Parathyroid adenoma (tissue), 2 donors: Measurements from ENCODE around the gene PVALEF.
"Not testable (repeated sequence)": the region's sequence is repeated elsewhere in the genome, so short reads cannot be mapped to it uniquely, and the experiment has no call there.

Experiments
- H2AFZ ChIP-seq: fragments of 300-600 bp; sonication (generic); one replicate; pipeline ENCODE4 v1.7.0; 2017; ENCODE audit warnings: antibody characterized with exemption, mild to moderate bottlenecking
- H3K27ac ChIP-seq: fragments of 300-600 bp; sonication (generic); one replicate; pipeline ENCODE4 v1.7.0; 2017
- H3K27me3 ChIP-seq: fragments of 300-600 bp; sonication (generic); one replicate; pipeline ENCODE4 v1.7.0; 2017; ENCODE audit warnings: low read length; ENCODE audit not compliant: control insufficient read depth, insufficient read depth
- H3K36me3 ChIP-seq: fragments of 300-600 bp; sonication (generic); one replicate; pipeline ENCODE4 v1.7.0; 2017; ENCODE audit warnings: low read length; ENCODE audit not compliant: control insufficient read depth, insufficient read depth
- H3K4me1 ChIP-seq: fragments of 300-600 bp; sonication (generic); one replicate; pipeline ENCODE4 v1.7.0; 2017; ENCODE audit warnings: control low read depth
- H3K4me2 ChIP-seq: fragments of 300-600 bp; sonication (generic); one replicate; pipeline ENCODE4 v1.7.0; 2017; ENCODE audit warnings: low read length
- H3K4me3 ChIP-seq: fragments of 300-600 bp; sonication (generic); one replicate; pipeline ENCODE4 v1.7.0; 2017; ENCODE audit warnings: low read depth, low read length
- H3K79me2 ChIP-seq: fragments of 300-600 bp; sonication (generic); one replicate; pipeline ENCODE4 v1.7.0; 2017; ENCODE audit warnings: control low read depth
- H3K9ac ChIP-seq: fragments of 300-600 bp; sonication (generic); one replicate; pipeline ENCODE4 v1.7.0; 2017; ENCODE audit warnings: mild to moderate bottlenecking
- H3K9me3 ChIP-seq: fragments of 300-600 bp; sonication (generic); one replicate; pipeline ENCODE4 v1.7.0; 2017; ENCODE audit warnings: low read length; ENCODE audit not compliant: control insufficient read depth
- TF ChIP-seq, protein P1 (sequence below): fragments of 300-600 bp; sonication (generic); IDR thresholded peaks from one replicate; pipeline ENCODE4 v1.7.0; 2017; ENCODE audit warnings: antibody characterized with exemption, mild to moderate bottlenecking
- donor health status: primary hyperparathyroidism.

PVALEF gene

DNA sequence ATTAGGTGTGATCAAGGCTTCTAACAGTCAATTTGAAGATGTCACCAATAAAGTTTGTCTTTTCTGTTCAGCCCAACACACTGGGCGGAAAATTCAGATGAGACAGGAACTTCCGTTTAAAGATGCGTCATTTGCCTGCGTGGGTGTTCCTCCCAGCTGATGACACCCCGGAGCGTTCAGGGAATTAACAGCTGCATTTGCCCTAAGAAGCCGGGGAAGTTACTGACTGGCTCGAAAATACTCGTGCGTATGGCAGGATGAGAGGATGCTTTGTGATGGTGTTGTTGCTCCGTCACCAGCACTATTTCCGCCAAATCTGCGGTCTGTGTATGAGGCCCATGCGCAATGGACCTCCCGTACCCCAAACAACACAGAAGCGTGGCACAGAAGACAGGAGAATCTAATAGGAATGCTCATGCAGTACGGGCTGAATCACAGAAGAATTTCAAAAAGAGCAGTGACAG lies 11.9 kb upstream of the PVALEF start:
- no peaks in the 10 kb centered on the region for H3K4me1 ChIP-seq
- no peak overlapping the region for H3K9ac ChIP-seq
- no peaks in the 10 kb centered on the region for H3K9me3 ChIP-seq
- no peak overlapping the region for H3K4me3 ChIP-seq
- no peak overlapping the region for H2AFZ ChIP-seq
- no peaks in the 10 kb centered on the region for H3K79me2 ChIP-seq
- H3K4me2 ChIP-seq = no peak overlapping the region
- TF ChIP-seq, protein P1, sequence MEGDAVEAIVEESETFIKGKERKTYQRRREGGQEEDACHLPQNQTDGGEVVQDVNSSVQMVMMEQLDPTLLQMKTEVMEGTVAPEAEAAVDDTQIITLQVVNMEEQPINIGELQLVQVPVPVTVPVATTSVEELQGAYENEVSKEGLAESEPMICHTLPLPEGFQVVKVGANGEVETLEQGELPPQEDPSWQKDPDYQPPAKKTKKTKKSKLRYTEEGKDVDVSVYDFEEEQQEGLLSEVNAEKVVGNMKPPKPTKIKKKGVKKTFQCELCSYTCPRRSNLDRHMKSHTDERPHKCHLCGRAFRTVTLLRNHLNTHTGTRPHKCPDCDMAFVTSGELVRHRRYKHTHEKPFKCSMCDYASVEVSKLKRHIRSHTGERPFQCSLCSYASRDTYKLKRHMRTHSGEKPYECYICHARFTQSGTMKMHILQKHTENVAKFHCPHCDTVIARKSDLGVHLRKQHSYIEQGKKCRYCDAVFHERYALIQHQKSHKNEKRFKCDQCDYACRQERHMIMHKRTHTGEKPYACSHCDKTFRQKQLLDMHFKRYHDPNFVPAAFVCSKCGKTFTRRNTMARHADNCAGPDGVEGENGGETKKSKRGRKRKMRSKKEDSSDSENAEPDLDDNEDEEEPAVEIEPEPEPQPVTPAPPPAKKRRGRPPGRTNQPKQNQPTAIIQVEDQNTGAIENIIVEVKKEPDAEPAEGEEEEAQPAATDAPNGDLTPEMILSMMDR = no peak
- H3K27me3 ChIP-seq = no peaks in the 10 kb centered on the region
- H3K36me3 ChIP-seq = no peaks in the 10 kb centered on the region
- no peak overlapping the region for H3K27ac ChIP-seq

DNA sequence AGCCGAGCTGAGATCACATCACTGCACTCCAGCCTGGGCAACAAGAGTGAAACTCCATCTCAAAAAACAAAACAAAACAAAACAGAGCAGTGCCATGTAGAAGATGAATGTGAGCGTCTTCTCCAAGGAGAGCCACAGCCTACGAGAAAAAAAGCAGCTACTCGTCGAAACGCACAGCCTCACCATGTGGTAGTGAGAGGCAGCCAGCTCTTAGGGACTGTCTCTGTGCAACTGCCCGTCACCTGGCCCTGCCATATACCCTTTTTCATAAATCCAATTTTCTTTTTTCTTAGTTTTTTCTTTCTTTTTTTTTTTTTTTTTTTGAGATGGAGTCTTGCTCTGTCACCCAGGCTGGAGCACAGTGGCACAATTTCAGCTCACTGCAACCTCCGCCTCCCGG lies 11.3 kb upstream of the PVALEF start:
- H3K36me3 ChIP-seq, H3K4me3 ChIP-seq, H3K27ac ChIP-seq, H3K27me3 ChIP-seq, H3K79me2 ChIP-seq, H3K9ac ChIP-seq, H3K4me2 ChIP-seq, H3K9me3 ChIP-seq, H3K4me1 ChIP-seq, H2AFZ ChIP-seq: not testable (repeated sequence)

DNA sequence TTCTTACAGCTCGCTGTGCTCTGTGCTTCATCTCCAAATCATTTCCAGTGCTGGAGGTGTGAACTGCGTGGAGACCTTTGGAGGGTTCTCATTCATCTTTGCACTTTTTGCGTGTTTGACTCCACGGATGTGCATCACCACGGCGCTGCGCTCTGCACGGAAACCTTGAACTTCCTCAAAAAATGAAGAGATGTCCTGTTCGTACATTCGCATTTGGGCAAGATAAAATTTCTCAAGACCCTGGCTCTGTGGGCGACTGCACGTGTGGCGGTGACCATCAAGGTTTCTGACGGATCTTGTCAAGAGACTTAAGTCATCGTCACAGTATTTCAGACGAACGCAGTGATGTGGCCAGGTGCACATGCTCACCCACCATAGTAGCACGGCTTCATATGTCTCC lies 10.3 kb upstream of the PVALEF start:
- H3K4me2 ChIP-seq = no peak overlapping the region
- H3K27ac ChIP-seq = no peak overlapping the region
- H2AFZ ChIP-seq = no peak overlapping the region
- no peak overlapping the region for H3K4me3 ChIP-seq
- no peaks in the 10 kb centered on the region for H3K27me3 ChIP-seq
- H3K36me3 ChIP-seq = no peaks in the 10 kb centered on the region
- no peaks in the 10 kb centered on the region for H3K4me1 ChIP-seq
- H3K9me3 ChIP-seq = no peaks in the 10 kb centered on the region
- TF ChIP-seq, protein P1 = no peak
- no peaks in the 10 kb centered on the region for H3K79me2 ChIP-seq
- H3K9ac ChIP-seq = no peak overlapping the region

DNA sequence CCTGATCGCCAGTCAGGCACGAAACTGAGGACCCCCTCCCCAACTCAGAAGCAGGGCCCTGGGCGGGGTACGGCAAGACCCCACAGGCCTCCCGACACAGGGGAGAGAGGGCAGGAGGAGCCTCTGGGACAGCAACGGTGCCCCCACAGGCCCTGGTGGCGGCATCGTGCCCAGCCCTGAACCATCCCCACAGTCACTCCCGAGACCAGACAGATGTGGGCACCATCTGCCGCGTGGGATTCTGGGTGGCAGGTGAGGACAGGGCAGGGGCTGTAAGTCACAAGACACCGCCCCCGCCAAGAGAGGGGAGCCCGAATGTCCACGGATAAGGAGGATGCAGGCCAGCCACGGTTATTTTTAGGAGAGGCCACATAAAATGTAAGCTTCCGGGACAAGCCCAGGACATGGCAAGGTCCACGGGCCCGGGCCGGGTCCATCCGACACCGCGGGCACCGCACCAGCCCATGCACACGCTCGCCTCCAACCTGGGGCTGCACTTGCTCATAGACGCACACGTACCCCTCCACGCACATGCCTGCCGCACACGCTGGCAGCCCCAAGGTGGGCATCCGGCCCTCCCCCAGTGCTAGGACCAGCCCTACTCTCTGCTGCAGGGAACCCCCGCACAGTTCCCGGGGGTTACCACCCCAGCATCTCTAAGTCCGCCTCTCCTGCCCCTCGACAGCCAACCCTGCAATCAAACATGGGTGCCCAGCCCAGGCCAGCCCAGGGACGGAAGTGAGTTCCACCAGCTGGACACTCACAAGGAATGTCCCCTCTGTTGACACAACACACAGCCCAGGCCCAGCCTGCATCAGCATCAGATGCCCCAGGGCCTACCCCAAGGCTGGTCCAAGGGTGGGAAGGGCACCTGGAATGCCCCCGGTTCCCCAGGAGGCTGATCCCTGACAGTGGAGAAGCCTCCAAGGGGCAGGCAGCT lies 8.2 kb upstream of the PVALEF start:
- Histone ChIP-seq H3K36me3 (no peaks in the 10 kb centered on the region), H3K4me2 (no peak overlapping the region), H3K4me3 (no peak overlapping the region), H3K79me2 (no peaks in the 10 kb centered on the region), H3K4me1 (no peaks in the 10 kb centered on the region), H3K27ac (no peak overlapping the region), H3K27me3 (no peaks in the 10 kb centered on the region), H3K9me3 (no peaks in the 10 kb centered on the region), H2AFZ (no peak overlapping the region), H3K9ac (no peak overlapping the region)
- TF ChIP-seq, protein P1 = no peak

DNA sequence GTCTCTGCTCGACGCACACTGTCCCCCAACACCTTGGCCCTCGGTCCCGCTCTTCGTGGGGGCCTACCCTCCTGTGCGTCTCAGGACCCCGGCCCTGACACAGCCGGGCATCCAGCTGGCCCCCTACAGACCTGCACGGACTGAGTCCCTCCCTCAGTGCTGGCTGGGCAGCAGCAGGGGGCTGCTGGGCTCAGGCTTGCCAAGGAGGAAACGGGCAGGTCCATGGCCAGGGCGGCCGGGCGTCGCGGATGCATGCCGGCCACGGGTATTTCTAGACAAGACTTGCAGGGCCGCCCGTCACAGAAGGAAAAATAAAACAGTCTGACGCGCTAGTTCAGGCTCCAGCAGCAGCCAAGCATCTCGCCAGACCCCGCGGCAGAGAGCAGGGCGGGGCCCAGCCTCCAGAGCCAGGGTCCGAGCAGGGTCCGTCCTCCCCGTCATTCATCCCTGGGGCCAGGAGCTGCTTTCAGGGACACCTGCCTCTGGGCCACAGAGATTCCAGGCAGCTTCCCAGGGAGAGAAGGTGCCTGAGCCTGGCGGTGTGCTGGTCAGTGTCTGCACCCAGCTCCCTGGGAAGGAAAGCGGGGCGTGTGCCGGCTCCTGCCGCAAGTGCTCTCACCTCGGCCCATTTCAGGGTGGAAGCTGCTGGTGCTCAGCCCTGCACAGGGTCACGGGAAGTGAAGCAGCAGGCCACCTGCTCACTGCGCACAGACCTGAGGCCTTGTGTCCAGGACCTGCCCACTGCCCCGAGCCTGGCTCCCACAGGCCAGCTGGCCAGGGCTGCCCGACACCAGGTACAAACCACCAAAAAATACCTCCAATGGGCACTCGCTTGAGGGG lies 7.2 kb upstream of the PVALEF start:
- Histone ChIP-seq H3K27ac (no peak overlapping the region), H2AFZ (no peak overlapping the region), H3K79me2 (no peaks in the 10 kb centered on the region), H3K27me3 (no peaks in the 10 kb centered on the region), H3K9ac (no peak overlapping the region), H3K4me3 (no peak overlapping the region), H3K9me3 (no peaks in the 10 kb centered on the region), H3K36me3 (no peaks in the 10 kb centered on the region), H3K4me2 (no peak overlapping the region), H3K4me1 (no peaks in the 10 kb centered on the region)
- TF ChIP-seq, protein P1 = no peak
